HG03520 (cell line): ENCODE data around the gene NEUROD2.

ENCODE experiments used
- ATAC-seq: cut with Tn5 transposase; IDR thresholded peaks from one replicate; pipeline ENCODE4 v1.9.1; 2021; ENCODE audit warnings: mild to moderate bottlenecking, moderate library complexity; ENCODE audit not compliant: unreplicated experiment

NEUROD2 gene

DNA sequence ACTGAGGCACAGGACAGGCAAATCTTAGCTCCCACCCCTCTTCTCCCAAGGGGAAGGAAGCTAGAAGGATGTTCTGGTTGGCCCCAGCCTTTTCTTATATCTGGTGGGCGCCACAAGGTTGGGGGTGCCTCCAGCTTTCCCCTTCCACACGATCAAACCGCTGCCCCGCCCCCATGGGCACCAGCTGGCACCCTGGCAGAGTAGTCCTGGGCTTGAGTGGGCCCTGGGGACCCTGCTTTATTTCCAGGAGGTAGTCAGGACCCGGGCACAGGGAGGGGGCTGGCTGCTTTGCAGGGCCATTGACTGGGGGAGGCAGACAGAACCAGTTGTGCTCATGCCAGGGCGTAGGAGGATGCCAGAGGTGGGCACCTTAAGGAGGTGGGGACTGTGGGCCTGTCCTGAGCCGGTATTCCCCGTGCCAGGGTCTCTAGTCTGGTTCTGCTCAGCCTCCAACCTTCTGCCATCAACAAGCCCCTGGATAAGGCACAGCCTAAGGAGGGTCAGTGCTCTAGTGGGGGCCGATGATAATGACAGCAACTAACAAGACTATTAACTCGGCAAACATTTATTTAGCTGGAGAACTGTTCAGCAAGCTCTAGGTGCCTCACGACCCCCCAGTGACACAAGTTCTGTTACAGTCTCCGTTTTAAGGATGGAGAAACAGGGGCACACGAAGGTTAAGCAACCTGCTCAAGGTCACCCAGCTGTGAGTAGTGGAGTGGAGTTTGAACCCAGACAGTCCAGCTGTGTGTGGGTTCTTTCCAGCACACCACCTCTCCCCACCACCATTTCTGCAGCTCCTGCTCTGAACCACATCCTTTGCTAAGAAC, 11.5 kb upstream of the NEUROD2 start:
- no peak for ATAC-seq

DNA sequence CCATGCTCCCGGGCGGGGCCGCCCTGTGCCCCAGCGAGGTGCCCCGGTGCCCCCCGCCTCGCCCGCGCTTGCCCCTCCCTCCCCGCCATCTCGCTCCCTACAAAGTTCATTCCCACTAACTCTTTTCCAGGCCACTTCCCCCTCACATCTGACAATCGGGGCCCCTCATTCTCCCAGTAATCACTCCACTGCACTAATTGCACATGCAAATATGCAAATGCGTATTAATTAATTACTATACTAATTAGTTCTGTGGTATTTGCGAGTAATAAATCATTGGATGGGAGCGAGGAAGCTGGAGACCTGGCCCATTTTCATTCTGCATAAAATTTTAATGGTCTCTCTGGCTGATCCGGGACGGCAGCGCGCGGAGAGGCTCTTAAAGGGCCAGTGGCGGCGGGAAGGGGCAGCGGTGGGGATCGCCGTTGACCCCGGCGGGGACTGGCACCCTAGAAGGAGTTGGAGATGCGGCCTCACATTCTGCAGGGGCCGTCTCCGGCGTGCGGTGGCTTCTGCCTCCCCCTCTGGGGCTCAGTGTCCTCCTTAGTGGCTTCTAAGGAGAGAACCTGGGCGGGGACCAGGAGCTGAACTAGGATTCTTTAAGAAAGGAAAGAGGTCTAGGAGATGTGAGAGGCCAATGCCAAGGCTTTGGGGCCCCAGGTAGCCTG, 10.7 kb upstream of the NEUROD2 start:
- ATAC-seq, result no peak

DNA sequence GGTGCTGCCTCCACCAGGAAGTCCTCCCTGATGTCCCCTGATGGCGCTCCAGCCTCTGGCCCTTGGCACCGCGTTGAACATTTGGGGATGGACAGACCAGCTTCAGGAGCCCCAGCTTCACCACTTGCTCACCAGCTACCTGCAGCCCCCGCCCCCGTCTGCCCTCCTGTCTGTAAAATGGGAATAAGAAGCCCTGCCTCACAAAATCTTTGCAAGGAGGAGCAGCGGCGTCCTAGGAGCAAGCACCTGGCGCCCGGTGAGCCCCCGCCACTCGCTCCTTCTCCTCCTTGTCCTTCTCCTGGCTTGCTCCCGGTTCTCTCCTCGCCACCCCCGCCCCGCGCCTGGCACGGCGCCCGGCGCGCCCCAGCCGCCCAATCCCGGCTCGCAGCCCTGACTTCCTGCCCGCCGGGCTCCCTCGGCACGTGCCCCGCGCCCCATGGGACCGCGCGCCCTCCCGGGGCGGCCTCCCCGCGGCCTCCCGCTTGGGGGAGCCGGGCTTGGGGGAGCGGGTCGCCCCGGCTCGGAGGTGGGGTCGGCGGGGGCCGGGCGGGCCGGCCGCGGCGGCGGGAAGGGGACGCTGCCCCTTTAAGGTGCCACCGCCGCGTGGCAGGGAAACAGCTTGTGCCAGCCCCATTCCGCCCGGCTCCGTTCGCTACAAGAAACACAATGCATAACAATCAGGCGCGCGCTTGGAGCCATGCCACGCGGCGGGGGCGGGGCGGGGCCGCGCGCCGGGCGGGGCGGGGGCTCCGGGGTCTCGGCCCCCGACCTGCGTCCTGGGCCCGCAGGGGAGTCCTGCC, 9.9 kb upstream of the NEUROD2 start:
- no peak for ATAC-seq

DNA sequence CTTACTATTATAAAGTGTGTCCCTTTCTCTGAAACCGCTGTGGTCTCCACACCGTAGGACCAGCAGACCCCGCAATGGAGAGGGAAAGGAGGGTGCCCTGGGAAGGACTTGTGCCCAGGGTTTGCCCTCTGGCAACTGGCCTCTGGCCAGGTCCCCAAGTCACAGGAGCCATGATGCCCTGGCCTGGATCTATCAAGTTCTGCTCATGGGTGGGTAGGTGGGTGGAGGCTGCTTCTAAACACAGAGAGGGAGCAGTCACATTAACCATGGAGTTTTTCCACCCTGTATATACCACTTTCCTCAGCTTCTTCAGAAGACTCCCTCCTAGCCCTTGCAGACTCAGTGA, 9.4 kb upstream of the NEUROD2 start:
- no peak for ATAC-seq

DNA sequence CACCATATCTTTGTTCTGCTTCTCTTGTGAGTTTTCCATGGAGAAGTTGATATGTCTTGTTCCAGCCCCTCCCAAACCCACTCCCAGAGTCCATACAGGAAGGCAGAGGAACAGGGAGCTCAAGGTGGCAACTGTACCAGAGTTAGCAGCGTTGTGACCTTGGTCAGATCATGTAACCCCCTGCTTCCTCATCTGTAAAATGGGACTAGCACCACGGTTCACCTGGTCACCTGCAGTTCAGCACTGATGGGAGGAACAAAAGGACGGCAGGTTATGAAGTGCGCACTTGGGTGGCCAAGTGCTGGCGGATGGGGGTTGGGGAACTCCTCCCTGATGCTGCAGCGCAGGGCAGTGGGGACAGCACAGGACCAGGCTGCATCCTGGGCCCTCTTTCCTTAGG, 7.7 kb upstream of the NEUROD2 start:
- ATAC-seq, result no peak

DNA sequence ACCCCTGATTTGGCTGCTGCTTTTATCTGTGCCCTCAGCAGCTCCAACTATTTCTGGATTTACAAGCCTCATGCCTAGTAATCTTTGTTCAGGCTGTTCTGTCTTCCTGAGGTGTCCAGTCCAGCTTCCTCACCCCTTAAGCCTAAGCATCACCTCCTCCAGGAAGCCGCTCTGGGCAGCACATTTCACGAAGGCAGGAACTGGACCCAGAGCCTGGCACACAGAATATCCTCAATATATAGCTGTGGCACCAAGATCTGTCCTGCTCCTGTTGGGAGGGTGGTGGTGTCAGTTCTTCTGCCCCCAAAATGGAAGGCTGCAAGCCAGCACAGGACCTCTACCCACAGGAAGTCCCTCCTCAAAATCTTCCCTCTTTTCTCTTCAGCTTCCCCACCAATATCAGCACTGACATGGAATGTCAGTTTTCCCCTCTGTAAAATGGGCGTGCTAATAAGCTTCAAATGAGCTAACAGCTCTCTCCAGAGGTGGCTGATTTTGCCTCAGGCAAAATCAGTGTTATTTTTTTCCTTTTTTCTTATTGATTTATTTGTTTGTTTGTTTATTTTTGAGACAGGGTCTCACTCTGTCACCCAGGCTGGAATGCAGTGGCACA, 6.9 kb upstream of the NEUROD2 start:
- ATAC-seq, result no peak

DNA sequence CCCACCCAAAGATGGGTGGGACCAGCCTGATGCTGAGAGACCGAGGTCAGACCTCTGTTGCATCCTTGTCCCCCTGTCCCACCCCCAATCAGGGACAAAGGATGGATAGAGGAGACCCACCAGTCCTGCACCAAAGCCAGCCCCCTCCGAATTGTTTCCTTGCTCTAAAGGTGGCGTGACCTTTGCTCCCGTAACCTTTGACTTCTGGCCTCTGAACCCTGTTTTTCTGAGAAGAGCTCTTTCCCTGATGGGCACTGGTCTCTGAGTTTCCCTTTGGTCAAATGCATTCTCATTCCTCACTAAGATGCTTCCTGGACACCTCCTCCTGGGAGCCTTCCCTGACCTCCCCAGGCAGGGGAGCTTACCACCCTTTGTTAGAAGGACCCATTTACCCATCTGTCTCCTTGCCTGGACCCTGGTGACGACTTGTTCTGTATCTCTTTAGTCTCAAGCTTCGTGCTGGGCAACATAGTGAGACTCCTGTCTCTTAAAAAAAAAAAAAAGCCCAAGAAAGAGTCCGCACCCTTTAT, 5.3 kb upstream of the NEUROD2 start:
- ATAC-seq, result no peak

DNA sequence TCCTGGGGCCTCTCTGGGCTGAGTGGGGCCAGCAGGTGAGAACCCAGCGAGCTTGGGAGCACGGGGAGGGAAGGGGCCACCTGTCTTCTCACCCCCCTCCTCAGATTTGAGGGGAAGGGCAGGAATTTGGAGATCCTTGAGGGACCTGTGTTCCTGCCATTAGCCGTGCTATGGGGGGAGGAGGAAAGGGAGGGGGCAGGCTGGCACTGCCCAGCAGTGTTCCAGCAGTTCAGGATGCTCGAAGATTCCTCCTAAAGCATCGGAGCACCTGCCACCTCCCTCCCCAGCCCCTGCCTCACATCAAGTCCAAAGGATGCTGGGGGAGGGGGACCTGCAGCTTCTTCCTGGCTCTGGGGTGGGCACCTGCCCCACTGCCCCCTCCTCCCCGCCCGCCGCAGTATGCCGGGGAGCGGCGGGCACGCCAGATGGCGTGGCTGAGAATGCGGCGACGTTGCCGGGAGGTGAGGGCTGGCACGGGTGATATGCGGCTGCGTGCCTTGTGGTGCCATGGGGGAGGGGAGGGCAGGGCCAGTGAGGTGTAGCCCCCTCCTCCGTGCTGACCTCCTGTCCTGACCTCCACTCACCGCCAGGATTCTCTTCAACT, 4.7 kb upstream of the NEUROD2 start:
- ATAC-seq, result no peak

DNA sequence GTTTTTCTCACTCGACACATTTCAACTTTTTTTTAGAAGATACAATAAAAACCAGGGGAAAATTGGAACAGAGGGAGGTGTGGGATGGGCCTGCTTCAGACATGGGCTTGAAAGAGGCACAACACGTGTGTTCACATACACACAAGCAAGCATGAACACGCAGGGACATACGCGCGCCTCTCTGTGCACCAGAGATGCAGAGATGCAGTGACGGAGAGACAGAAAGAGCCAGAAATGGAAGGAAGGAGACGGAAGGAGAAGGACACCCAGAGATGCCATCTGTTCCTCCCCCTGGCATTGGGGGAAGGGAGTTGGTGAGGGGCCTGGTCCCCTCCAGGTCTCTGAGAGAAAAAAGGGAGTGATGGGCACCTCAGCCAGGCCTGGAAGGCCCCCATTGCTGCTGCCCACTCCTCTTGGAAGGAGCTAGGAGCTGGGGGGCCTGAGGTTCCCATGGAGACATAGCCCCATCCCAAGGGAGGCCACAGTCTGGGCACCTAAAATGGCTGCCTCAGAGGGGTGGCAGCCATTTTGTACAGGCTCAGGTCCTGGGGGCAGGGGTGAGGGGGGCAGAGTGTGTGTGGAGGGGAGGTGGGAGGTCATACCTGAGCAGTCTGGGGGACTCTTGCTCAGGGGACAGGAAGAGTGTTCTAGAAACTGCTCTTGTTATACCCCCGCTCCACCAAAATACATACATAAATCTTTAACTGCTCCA, 3.8 kb upstream of the NEUROD2 start:
- ATAC-seq, result no peak

DNA sequence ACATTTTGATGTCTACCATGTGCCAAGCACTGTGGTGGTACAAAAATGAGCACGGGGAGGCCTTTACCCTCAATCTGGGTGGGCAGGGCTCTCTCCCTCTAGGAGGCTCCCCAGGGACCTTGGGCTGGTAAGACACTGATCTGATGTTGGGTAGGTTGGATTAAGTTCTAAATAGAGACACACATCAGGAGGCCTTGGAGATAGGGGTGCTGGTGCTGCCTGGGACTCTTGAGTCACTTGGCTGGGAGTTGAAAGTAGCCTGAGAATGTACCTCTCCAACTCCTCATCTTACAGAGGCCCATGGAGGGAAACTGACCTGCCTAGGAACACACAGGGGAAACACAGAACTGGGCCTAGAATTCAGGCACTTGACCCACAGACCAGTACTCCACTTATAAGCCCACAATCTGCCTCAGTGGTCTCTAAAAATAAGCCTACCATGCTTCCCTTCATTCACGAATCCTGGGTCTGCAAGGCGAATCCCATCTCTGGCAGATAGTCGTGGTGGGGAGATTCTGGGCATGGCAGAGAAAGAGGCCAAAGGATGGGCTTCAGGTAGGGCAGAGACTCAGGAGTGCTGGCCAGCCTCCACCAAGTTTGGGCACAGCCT, 1.8 kb upstream of the NEUROD2 start:
- ATAC-seq, result no peak

DNA sequence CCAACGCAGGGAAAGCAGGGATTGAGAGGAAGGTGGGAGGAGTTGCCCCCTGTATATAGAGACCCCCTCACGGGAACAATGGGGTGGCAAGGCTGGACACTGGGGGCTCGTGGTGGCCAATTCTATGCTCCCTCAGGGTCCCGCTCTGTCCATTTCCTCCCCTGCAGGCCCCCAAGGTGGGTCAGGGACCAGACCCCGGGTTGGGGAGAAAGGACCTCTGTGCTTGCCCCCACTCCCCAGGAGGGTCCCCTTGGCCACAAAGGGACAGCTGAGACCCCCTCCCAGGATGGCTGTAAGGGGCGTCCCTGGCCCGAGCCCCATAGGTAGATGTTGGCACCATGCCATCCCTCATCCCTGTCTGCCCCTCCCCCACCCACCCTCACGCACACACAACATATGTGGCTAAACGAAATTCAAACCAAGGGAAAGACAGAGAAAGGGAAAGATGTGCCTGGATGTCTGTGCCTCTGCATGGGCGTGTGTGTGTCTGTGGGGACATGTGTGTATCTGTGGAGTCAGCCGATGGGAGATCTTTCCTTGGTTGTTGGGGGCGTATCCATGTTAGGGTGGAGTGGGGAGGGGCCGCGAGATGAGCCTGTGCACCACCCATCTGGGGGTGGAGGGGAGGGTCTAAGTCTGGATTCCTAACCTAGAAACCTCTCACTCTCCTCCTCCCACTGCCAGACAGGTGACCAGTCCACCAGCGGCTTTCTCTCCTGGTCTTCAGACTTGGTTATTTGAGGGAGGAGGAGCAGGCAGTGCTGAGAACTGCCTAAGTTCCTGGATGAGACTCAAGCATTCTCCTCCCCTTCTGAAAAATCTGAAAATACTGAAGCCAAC, 642 bp upstream of the NEUROD2 start:
- ATAC-seq, result no peak

DNA sequence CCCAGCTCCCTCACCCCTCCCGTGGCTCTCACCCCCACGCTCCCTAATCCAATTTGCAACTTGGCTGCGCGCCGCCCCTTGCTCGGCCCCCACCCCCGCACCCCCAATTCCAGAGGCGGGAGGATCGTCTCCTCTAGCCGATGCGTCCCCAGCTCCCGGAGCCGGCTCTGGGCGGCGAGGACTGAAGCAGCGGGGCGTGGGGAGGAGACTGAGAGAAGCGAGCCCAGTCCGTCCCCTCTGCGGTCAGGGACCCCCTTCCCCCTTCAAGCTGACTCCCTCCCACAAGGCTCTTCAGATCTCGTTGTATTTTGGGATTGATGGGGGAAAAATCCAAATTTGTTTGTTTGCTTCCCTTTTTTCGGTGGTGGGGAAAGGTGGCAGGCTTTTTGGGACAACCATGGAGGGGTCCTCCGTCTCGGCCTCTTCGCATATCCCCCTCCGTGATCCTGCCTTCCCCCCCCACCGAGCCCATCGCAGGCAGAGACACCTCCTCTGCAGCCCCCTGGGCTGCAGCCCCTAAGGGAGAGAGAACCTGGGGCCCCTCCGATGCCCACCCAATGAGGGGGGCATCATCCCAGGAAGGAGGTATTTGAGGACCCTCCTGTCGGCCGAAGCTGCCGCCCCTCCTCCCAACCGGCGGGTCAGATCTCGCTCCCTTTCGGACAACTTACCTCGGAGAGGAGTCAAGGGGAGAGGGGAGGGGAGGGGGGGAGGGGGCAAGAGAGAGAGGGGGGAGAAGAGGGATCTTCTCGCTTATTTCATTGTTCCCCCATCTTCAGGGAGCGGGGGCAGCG, 466 bp downstream of the NEUROD2 start:
- no peak for ATAC-seq

DNA sequence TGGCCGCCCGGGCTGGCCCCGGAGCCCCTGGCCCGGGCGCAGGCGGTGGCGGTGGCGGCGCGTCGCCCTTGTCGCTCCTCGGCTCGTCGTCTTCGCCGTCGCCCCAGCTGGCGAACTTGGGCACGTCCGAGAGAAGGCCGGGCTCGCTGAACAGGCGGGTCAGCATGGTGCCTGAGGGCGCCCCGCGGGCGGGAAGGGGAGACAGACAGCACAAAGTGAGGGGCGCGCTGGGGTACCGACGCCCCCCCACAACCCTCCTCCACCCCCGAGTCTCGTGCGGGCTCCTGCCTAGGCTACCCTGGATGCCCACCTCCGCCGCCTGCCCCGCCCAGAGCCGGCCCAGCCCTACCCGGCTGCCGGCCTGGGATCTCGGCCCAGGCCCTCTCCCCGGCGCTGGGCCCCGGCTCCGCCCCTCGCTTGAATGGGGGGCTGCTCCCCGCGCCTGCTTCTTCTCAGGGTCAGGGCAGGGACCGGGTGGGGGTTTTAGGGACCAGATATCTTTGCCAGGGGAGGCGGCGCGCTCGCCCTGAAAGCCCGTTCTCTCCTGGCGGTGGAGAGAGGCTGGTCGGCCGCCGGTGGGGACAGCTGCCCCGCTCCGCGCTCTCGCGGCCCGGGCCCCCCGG, 1.2 kb downstream of the NEUROD2 start:
- no peak for ATAC-seq

DNA sequence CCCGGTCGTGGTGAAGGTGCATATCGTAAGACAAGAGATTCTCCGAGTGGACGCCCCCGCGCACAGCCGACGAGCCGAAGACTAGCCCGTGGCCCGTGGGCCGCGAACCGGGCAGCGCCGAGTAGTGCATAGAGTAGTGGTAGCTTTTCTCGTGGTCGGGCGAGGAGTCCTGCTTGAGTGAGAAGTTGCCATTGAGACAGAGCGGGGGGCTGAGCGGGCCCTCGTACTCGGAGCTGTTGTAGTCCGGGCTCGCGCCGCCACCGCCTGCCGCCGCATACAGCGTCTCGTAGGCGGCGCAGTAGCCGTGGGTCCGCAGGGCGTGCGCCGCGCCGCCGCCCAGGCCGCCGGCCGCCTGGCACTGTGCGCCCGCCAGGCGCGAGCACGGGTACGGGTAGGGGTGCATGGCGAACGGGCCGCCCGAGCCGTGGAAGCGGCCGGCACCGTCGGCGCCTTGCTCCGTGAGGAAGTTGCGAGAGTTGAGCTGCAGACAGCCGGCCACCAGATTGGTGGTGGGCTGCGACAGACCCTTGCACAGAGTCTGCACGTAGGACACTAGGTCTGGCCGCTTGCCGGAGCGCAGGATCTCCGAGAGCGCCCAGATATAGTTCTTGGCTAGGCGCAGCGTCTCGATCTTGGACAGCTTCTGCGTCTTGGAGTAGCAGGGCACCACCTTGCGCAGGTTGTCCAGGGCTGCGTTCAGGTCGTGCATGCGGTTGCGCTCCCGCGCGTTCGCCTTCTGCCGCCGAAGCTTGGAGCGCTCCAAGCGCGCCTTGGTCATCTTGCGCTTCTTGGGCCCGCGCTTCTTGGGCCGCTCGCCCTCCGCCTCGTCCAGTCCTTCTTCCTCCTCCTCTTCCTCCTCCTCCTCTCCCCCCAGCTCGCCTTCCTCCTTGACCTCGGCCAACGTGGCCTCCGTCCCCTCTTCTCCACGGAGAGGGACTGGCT, 2.0 kb downstream of the NEUROD2 start:
- no peak for ATAC-seq

DNA sequence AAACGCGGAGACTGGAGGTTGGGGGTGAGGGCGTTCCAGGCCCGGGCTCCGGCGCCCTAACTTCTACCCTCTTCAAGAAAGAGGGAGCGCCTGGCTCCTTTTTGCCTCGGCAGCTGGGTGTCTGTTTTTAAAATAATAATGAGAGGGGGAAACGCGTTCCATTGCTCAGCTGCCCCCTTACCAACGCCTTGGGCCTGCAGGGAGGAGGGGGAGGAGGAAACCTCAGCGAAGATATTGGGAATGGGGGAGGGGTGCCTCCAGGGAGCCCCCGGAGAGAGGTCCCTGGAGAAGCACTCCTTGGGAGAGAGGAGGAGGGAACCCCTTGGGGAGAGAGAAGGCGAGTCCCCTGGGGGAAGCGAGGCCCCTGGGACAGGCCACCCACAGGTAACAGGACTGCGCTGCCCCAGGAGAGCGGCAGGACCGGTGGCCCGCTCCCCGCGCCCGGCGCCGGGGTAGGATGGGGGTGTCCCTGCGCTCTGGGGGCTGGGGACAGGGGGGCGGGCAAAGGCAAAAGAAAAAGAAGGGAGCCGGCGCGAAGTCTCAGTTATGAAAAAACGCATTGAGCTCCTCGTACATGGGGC, 2.7 kb downstream of the NEUROD2 start:
- no peak for ATAC-seq
